HCEC 1CT (cell line): ENCODE results near the gene PRR5L.

Source experiments
- DNase-seq: peaks from one replicate; pipeline ENCODE4 v3.0.0-alpha.2; 2017

Gene PRR5L

GRCh38 chr11:36380296-36381014, 84.4 kb downstream of the PRR5L start:
- DNase-seq, result no peak

DNA sequence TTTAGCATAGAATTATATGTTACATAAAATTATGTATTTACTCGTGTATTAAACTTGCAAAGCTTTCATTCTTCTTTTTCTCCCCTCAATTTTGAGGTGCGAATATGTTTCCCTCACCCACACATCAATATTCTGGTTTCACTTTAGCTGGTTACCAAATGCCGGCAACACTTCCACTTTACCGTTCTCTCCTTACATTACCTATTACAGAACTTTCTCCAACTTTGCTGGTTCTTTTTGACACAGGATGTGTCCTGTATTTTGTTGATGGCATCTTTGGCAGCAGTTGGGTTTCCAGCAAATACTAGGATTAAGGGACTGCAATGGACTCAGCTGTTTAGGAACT, 84.9 kb downstream of the PRR5L start:
- no peak for DNase-seq

DNA sequence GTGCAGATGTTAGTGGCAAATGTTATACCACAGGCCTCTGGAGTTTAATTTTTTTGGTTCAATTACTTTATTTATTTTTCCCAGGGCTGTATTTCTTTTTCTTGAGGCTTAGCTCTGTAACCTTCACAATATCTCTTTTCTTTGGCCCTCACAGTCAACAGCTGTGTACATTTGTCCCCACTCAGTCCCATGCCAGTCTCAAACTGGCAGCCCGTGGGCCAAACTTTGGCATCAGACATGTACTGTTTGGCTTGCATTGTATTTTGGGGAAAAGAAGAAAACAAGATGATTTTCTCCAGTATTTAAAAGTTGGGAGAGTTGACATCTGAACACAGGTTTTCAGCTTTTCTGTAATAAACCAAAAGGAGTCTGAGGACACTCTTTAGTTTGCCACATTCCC, 87.1 kb downstream of the PRR5L start:
- DNase-seq, result no peak

DNA sequence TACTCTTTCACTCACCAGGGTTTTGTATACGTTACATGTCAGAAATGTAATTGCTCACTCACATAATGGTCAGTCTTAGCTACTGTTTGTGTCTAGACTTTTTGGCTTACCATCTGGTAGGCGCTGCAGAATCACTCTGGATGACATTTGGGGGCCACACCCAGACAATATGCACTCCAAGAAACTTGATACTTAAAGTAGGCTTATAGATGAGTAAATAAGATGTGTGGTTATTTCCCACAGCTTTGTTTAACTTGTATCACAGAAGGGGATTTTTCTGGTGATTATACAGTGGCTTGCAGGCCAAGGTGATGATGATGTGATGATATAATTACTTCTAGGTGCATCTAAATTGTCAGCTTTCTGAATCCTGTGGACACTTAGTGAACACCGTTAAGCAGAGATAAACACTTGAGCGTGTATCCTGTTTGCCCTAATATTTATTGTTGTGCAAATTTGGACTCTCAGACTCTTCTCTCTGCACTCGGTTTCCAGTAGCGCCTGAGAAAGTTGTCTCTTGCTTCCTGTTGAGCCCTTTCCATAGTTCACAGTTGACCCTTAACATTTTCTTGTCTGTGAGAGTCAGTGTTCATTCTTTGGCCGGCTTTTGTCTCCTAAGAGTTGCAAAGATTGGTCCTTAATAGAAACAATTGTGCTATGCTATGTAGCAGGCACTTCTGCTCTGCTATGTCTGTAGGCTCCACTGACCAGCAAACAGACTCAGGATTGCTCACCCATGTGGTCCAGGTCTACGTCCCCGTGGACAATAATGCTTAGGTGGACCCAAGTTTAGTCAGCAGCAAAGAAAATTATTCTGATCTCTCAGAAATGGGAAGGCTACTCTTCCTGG, 89.3 kb downstream of the PRR5L start:
- DNase-seq, result peak; percentile 73

- no peak for DNase-seq
Observed at GRCh38 chr11:36386411-36386810, 90.3 kb downstream of the PRR5L start.

GRCh38 chr11:36388071-36388470, 92.0 kb downstream of the PRR5L start:
- no peak for DNase-seq

- DNase-seq, result no peak
Observed at GRCh38 chr11:36388951-36389350, 92.9 kb downstream of the PRR5L start.

DNA sequence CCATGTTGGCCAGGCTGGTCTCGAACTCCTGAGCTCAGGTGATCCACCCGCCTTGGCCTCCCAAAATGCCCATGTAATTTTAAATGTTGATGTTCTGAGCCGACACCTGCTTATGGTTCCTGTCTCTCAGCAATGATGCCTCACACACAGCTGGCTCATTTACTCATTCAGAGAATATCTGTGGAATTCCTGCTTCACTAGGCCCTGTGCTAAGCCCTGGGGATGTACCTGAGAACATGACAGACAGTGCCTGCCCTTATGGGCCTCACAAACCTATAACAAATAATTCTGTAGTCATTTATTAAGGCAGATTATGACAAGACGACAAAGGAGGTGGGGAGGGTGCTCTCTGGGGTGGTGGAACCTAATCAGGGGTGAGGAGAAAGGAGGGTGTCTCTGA, 93.7 kb downstream of the PRR5L start:
- DNase-seq, result no peak

- DNase-seq, result no peak
Observed at GRCh38 chr11:36390963-36391471, 94.9 kb downstream of the PRR5L start.

- DNase-seq, result no peak
Observed at GRCh38 chr11:36392196-36392595, 96.1 kb downstream of the PRR5L start.

DNA sequence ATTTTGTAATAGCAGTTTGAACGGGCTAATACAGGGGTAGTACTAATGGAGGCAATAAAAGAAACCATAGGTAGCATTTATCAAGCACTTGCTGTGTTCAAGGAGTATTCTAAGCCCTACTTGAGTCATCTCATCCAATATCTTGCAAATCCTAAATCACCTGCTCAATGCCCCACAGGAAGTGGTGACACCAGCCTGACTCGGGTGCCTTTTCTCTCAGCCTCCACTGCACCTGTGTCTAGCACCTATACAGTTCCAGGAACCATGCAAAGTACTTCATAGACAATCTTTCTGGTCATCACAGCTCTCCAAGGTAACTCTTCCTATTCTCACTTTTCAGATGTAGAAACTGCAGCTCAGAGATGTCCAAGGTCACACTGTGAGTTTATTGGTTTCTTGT, 98.0 kb downstream of the PRR5L start:
- no peak for DNase-seq

DNA sequence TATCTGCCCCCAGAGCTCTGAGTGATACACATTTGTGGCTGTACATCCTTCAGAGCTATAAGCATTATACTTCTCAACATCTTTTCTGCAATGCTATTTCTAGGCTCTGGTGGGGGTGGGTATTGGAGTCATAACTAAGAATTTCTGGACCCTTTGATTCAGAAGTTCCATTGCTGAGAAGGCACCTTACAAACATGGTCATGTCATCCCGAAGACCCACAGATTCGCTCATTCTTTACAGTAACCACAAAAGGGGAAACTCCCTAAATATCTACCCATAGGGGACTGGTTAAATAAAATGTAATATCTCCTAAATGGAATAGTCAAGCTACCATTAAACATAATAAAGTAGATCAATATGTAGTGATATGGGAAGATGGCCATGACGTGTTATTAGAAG, 98.8 kb downstream of the PRR5L start:
- no peak for DNase-seq

DNA sequence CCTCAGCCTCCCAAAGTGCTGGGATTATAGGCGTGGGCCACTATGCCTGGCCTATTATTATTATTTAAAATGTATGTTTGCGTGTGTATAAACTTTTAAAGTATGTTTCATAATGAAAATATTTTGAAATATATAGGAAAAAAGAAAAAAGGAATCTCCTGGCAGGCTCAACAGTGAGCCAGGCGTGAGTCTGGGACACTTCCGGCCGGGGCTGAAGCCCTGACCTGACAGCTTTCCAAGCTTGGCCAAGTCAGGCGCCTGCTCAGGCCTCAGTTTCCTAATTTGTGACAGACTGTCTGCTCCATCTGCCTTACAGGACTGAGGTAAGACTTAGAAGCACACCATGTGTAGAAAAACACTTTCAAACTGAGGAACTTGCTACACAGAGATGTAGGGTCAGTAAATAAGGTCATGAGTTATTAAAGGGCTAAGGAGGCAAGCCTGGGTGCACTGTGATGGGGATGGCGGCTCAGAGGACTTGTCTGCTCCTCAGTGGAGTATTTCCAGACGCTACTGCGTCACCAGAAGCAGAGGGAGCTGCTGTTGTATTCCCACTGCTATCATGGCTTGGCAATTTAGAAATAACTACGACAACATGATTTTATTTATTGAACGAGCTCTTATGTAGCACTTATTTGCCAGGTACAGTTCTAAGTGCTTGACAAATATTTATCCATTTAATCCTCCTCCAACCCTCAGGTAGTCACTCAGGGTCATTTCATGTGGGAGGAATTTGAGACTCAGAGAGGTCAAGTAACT, 100.1 kb downstream of the PRR5L start:
- DNase-seq, result no peak

- no peak for DNase-seq
Observed at GRCh38 chr11:36398231-36398953, 102.3 kb downstream of the PRR5L start.

- DNase-seq, result no peak
Observed at GRCh38 chr11:36399236-36399635, 103.1 kb downstream of the PRR5L start.

GRCh38 chr11:36399745-36400144, 103.7 kb downstream of the PRR5L start:
- no peak for DNase-seq

- no peak for DNase-seq
Observed at GRCh38 chr11:36400766-36401455, 104.8 kb downstream of the PRR5L start.

- DNase-seq, result no peak
Observed at GRCh38 chr11:36402568-36403170, 106.6 kb downstream of the PRR5L start.

GRCh38 chr11:36403661-36404060, 107.6 kb downstream of the PRR5L start:
- DNase-seq, result no peak

DNA sequence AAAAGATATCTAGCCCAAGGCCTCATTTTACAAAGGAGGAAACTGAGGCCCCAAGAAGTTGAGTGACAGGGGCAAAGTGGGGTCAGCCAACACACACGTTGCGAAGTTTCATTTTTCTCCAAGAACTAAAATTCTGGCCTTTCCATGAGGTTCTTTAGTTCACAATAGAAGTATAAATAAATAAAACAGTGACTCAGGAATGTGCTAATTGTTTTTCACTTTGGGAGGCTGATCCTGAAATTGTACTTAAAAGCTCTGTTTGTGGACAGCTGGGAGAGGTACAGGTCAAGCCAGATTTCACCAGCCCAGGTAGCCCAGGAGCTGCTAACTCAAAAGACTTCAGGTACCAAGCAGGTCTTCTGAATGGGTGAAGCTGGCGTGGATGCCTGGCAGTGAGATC, 108.7 kb downstream of the PRR5L start:
- DNase-seq, result no peak

DNA sequence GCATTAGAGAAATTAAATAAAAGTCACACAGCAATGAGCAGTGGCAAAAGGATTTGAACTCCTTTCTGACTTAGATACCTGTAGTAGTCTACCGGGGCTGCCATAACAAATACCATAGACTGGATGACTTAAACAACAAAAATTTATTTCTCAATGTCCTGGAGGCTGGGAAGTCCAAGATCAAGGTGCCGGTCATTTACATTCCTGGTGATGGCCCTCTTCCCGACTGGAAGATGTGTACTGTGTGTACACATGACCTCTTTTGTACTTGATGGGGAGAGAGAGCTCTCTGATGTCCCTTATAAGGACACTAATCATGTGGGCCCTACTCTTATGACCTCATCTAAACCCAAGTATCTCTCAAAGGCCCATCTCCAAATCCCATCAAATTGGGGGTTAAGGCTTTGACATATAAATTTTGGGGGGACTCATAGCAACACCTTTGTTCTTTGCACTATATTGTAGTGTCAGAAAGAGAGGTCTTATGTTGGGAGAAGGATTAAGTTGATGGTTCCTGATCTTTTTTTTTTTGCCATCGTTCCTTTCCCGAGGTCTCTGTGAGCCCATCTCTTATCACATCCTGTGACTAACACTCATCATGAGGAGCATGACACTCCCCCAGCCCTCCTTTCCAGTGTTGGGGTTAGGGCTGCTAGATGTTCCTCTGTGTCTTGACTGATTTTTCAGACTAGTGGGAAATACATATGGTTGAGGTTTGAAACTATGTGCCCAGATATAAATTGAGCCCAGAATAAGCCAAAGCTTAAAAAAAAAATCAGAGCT, 109.7 kb downstream of the PRR5L start:
- DNase-seq, result no peak
